PC-9 (cell line): ENCODE results near the gene NLRP11.
"Not testable (repeated sequence)": the region's sequence is repeated elsewhere in the genome, so short reads cannot be mapped to it uniquely, and the experiment has no call there.

Source experiments
- CTCF ChIP-seq: fragments of 200-600 bp; sonication (generic); conservative IDR thresholded peaks from 2 replicates; pipeline ENCODE4 v1.6.1; 2017; ENCODE audit warnings: mixed run types, antibody characterized with exemption, mild to moderate bottlenecking, moderate library complexity
- EZH2 ChIP-seq: fragments of 200-600 bp; sonication (generic); IDR thresholded peaks from 2 replicates; pipeline ENCODE4 v1.8.0; 2017; ENCODE audit warnings: antibody characterized with exemption, low read depth

DNA sequence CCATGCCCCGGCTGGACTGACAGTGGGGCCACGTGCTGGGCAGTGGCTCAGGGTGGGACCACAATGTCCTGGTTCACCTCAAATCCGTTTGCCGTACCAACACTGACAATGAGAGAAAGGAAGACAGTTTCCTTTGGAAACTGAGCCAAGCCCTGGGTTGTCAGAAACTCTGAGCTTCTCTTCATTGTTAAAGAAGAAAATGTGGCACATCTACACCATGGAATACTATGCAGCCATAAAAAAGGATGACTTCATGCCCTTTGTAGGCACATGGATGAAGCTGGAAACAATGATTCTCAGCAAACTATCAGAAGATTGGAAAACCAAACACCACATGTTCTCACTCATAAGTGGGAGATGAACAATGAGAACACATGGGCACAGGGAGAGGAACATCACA lies 75.0 kb downstream of the NLRP11 start:
- TF ChIP-seq CTCF, EZH2: not testable (repeated sequence)
